ENCODE results near the gene WDR75. TPM values are rescaled to one million over a fixed set of nuclear protein-coding genes. Genes with fewer than 3 reads are reported as not detected.
A peak's percentile ranks its signal among the peaks of the same experiment; 100 is the strongest.

WDR75 gene
- polyA plus RNA-seq, 2 donors = 15.3 to 16.5 TPM

DNA sequence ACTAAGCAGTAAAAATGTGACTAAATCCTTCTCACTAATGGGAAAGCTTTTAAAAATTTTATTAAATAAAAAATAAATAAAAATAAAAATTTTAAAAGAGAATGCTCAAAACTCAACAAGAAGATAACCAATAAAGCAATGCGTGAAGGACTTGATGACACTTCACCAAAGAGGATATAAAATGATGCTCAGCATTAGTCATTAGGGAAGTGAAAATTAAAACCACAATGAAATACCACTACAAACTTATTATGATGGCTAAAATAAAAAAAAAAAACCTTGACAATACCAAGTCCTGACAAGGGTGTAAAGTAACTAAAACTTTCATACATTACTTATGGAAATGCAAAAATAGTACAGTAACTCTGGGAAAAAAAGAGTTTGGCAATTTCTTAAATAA is 3.3 kb upstream of the WDR75 start:
- WGBS, 2 donors = 62 to 76% methylated on average over 1 of the region's 1 CpG
- H3K27ac ChIP-seq (ENCODE audit: low read depth in 2 of 2, low read length in 1 of 2) = no peak overlapping the region
- no peaks in the 10 kb centered on the region for H3K36me3 ChIP-seq (ENCODE audit: control insufficient read depth in 2 of 2, insufficient read depth in 2 of 2, low read length in 1 of 2)
- H3K4me3 ChIP-seq (ENCODE audit: low read depth in 1 of 2, low read length in 2 of 2) = no peak overlapping the region
- H3K4me1 ChIP-seq (ENCODE audit: control insufficient read depth in 2 of 2, insufficient read depth in 2 of 2, low read length in 1 of 2) = peaks cover 0 to 3% of the 10 kb centered on the region in 2 donors
- no peaks in the 10 kb centered on the region for H3K9me3 ChIP-seq (ENCODE audit: control insufficient read depth in 2 of 2, insufficient read depth in 1 of 2, low read depth in 1 of 2, low read length in 1 of 2)
- no peaks in the 10 kb centered on the region for H3K27me3 ChIP-seq (ENCODE audit: control insufficient read depth in 1 of 2, insufficient read depth in 2 of 2, low read length in 2 of 2)

DNA sequence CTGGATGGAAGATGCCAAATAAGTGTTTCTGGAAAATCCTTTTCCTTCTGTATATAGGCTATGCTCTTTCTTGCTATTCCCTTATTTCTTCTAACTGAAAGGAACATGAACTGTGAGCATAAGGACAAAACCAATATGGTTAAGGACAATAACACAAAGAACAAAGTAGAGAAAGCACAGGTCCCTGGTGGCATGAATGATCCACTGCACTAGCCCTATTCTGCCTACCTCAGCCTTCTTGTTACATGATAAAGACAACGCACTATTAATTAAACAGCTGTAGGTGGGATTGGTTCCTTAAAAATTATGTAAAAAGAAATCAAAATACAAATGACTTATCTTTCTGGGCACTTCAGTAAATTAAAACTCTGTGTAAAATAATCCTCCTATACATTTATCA is 1.9 kb upstream of the WDR75 start:
- Histone ChIP-seq H3K27me3 (ENCODE audit: control insufficient read depth in 1 of 2, insufficient read depth in 2 of 2, low read length in 2 of 2) (no peaks in the 10 kb centered on the region), H3K36me3 (ENCODE audit: control insufficient read depth in 2 of 2, insufficient read depth in 2 of 2, low read length in 1 of 2) (no peaks in the 10 kb centered on the region), H3K4me1 (ENCODE audit: control insufficient read depth in 2 of 2, insufficient read depth in 2 of 2, low read length in 1 of 2) (peaks cover 0 to 3% of the 10 kb centered on the region in 2 donors), H3K9me3 (ENCODE audit: control insufficient read depth in 2 of 2, insufficient read depth in 1 of 2, low read depth in 1 of 2, low read length in 1 of 2) (no peaks in the 10 kb centered on the region), H3K4me3 (ENCODE audit: low read depth in 1 of 2, low read length in 2 of 2) (no peak overlapping the region), H3K27ac (ENCODE audit: low read depth in 2 of 2, low read length in 1 of 2) (no peak overlapping the region)
- WGBS, 2 donors = 86 to 92% methylated on average over 1 of the region's 1 CpG

DNA sequence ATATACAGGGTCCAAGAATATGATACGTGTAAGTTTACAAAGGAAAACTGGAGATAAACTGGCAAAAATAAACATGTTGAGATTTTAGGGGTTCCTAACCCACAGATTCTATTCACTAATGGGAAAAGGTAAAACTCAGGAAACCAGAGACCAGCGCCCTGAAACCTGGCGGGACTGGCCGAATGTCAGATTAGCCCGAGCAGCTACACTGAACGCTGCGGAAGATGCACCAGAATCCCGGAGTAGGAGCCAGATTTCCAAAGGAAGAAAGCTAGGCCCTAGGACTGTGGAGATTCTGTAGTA is 679 bp upstream of the WDR75 start:
- no peaks in the 10 kb centered on the region for H3K36me3 ChIP-seq (ENCODE audit: control insufficient read depth in 2 of 2, insufficient read depth in 2 of 2, low read length in 1 of 2)
- H3K4me1 ChIP-seq (ENCODE audit: control insufficient read depth in 2 of 2, insufficient read depth in 2 of 2, low read length in 1 of 2) = peaks cover 0 to 3% of the 10 kb centered on the region in 2 donors
- H3K27ac ChIP-seq (ENCODE audit: low read depth in 2 of 2, low read length in 1 of 2) = peak overlapping the region; percentile 91 to 96
- WGBS, 2 donors = 0% methylated on average over 8 of the region's 8 CpGs
- H3K4me3 ChIP-seq (ENCODE audit: low read depth in 1 of 2, low read length in 2 of 2) = peak overlapping the region; percentile 73 to 89
- H3K9me3 ChIP-seq (ENCODE audit: control insufficient read depth in 2 of 2, insufficient read depth in 1 of 2, low read depth in 1 of 2, low read length in 1 of 2) = no peaks in the 10 kb centered on the region
- no peaks in the 10 kb centered on the region for H3K27me3 ChIP-seq (ENCODE audit: control insufficient read depth in 1 of 2, insufficient read depth in 2 of 2, low read length in 2 of 2)

GRCh38 chr2:189441709-189442074 is 418 bp downstream of the WDR75 start:
- Histone ChIP-seq H3K9me3 (ENCODE audit: control insufficient read depth in 2 of 2, insufficient read depth in 1 of 2, low read depth in 1 of 2, low read length in 1 of 2) (no peaks in the 10 kb centered on the region), H3K4me3 (ENCODE audit: low read depth in 1 of 2, low read length in 2 of 2) (peak overlapping the region; percentile 73 to 89), H3K4me1 (ENCODE audit: control insufficient read depth in 2 of 2, insufficient read depth in 2 of 2, low read length in 1 of 2) (peaks cover 0 to 3% of the 10 kb centered on the region in 2 donors), H3K27ac (ENCODE audit: low read depth in 2 of 2, low read length in 1 of 2) (peak overlapping the region; percentile 91 to 96), H3K36me3 (ENCODE audit: control insufficient read depth in 2 of 2, insufficient read depth in 2 of 2, low read length in 1 of 2) (no peaks in the 10 kb centered on the region), H3K27me3 (ENCODE audit: control insufficient read depth in 1 of 2, insufficient read depth in 2 of 2, low read length in 2 of 2) (no peaks in the 10 kb centered on the region)
- WGBS, 2 donors = 0% methylated on average over 12 of the region's 12 CpGs

DNA sequence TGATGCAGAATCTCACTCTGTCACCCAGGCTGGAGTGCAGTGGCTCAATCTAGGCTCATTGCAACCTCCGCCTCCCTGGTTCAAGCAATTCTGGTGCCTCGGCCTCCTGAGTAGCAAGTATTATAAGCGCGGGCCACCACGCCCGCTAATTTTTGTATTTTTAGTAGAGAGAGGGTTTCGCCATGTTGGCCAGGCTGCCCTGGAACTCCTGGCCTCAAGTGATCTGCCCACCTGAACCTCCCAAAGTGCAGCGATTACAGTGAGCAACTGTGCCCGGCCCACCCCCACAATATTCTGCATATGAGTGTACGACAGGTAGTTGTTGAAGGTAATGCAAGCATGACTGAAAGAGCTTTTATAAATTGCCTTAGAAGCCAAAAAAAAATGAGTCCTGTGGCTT is 1.2 kb downstream of the WDR75 start:
- no peaks in the 10 kb centered on the region for H3K27me3 ChIP-seq (ENCODE audit: control insufficient read depth in 1 of 2, insufficient read depth in 2 of 2, low read length in 2 of 2)
- peak overlapping the region in 1 of 2 donors; percentile 89 for H3K4me3 ChIP-seq (ENCODE audit: low read depth in 1 of 2, low read length in 2 of 2)
- peaks cover 0 to 3% of the 10 kb centered on the region in 2 donors for H3K4me1 ChIP-seq (ENCODE audit: control insufficient read depth in 2 of 2, insufficient read depth in 2 of 2, low read length in 1 of 2)
- WGBS, 2 donors = 87 to 91% methylated on average over 10 of the region's 10 CpGs
- no peaks in the 10 kb centered on the region for H3K9me3 ChIP-seq (ENCODE audit: control insufficient read depth in 2 of 2, insufficient read depth in 1 of 2, low read depth in 1 of 2, low read length in 1 of 2)
- no peaks in the 10 kb centered on the region for H3K36me3 ChIP-seq (ENCODE audit: control insufficient read depth in 2 of 2, insufficient read depth in 2 of 2, low read length in 1 of 2)
- H3K27ac ChIP-seq (ENCODE audit: low read depth in 2 of 2, low read length in 1 of 2) = no peak overlapping the region

DNA sequence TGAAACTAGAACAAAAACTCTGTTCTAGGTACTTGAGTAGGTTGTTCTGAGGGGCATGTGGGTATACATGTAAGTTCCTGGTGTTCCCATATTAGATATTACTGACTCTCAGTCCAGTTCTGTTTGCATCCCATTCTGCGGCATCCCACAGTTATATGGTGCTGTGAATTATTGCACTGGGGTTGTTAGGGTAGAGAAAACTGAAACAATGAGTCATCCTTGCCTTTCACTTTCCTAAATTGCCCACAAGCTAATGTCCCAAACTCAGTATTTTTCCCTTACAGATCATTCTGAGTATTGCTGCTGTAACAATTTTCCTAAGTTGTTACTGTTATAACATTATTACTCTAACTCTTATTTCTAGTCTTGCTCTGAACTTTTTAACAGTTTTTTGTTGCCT is 3.0 kb downstream of the WDR75 start:
- WGBS, 2 donors = 76 to 88% methylated on average over 1 of the region's 1 CpG
- Histone ChIP-seq H3K36me3 (ENCODE audit: control insufficient read depth in 2 of 2, insufficient read depth in 2 of 2, low read length in 1 of 2) (no peaks in the 10 kb centered on the region), H3K4me1 (ENCODE audit: control insufficient read depth in 2 of 2, insufficient read depth in 2 of 2, low read length in 1 of 2) (peaks cover 0 to 3% of the 10 kb centered on the region in 2 donors), H3K9me3 (ENCODE audit: control insufficient read depth in 2 of 2, insufficient read depth in 1 of 2, low read depth in 1 of 2, low read length in 1 of 2) (no peaks in the 10 kb centered on the region), H3K4me3 (ENCODE audit: low read depth in 1 of 2, low read length in 2 of 2) (no peak overlapping the region), H3K27me3 (ENCODE audit: control insufficient read depth in 1 of 2, insufficient read depth in 2 of 2, low read length in 2 of 2) (no peaks in the 10 kb centered on the region), H3K27ac (ENCODE audit: low read depth in 2 of 2, low read length in 1 of 2) (no peak overlapping the region)

DNA sequence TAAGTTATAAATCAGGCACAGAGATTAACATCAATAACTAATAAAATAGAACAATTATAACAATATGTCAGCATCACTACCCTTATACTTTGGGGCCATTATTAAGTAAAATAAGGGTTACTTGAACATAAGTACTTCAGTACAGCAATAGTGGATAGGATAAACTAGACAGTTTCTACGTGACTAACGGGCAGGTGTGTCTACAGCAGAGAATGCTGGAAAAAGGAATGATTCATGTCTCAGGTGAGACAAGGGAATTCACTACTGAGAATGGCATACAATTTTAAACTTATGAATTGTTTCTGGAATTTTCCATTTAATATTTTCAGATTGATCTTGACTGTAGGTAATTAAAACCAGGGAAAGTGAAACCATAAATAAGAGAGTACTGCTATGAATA is 5.5 kb downstream of the WDR75 start:
- no peaks in the 10 kb centered on the region for H3K36me3 ChIP-seq (ENCODE audit: control insufficient read depth in 2 of 2, insufficient read depth in 2 of 2, low read length in 1 of 2)
- no peak overlapping the region for H3K4me3 ChIP-seq (ENCODE audit: low read depth in 1 of 2, low read length in 2 of 2)
- H3K4me1 ChIP-seq (ENCODE audit: control insufficient read depth in 2 of 2, insufficient read depth in 2 of 2, low read length in 1 of 2) = peaks cover 0 to 3% of the 10 kb centered on the region in 2 donors
- WGBS, 2 donors = 79 to 82% methylated on average over 2 of the region's 2 CpGs
- no peaks in the 10 kb centered on the region for H3K27me3 ChIP-seq (ENCODE audit: control insufficient read depth in 1 of 2, insufficient read depth in 2 of 2, low read length in 2 of 2)
- no peak overlapping the region for H3K27ac ChIP-seq (ENCODE audit: low read depth in 2 of 2, low read length in 1 of 2)
- no peaks in the 10 kb centered on the region for H3K9me3 ChIP-seq (ENCODE audit: control insufficient read depth in 2 of 2, insufficient read depth in 1 of 2, low read depth in 1 of 2, low read length in 1 of 2)

GRCh38 chr2:189454009-189454408 is 12.7 kb downstream of the WDR75 start:
- Histone ChIP-seq H3K27ac (ENCODE audit: low read depth in 2 of 2, low read length in 1 of 2) (no peak overlapping the region), H3K4me3 (ENCODE audit: low read depth in 1 of 2, low read length in 2 of 2) (no peak overlapping the region), H3K27me3 (ENCODE audit: control insufficient read depth in 1 of 2, insufficient read depth in 2 of 2, low read length in 2 of 2) (no peaks in the 10 kb centered on the region), H3K9me3 (ENCODE audit: control insufficient read depth in 2 of 2, insufficient read depth in 1 of 2, low read depth in 1 of 2, low read length in 1 of 2) (no peaks in the 10 kb centered on the region), H3K4me1 (ENCODE audit: control insufficient read depth in 2 of 2, insufficient read depth in 2 of 2, low read length in 1 of 2) (no peaks in the 10 kb centered on the region), H3K36me3 (ENCODE audit: control insufficient read depth in 2 of 2, insufficient read depth in 2 of 2, low read length in 1 of 2) (peaks cover 0 to 2% of the 10 kb centered on the region in 2 donors)
- 67 to 75% methylated on average over 2 of the region's 2 CpGs for WGBS, 2 donors

GRCh38 chr2:189465076-189465475 is 23.8 kb downstream of the WDR75 start:
- WGBS, 2 donors = 90 to 97% methylated on average over 1 of the region's 1 CpG
- Histone ChIP-seq H3K27me3 (ENCODE audit: control insufficient read depth in 1 of 2, insufficient read depth in 2 of 2, low read length in 2 of 2) (no peaks in the 10 kb centered on the region), H3K27ac (ENCODE audit: low read depth in 2 of 2, low read length in 1 of 2) (no peak overlapping the region), H3K4me1 (ENCODE audit: control insufficient read depth in 2 of 2, insufficient read depth in 2 of 2, low read length in 1 of 2) (no peaks in the 10 kb centered on the region), H3K4me3 (ENCODE audit: low read depth in 1 of 2, low read length in 2 of 2) (no peak overlapping the region), H3K9me3 (ENCODE audit: control insufficient read depth in 2 of 2, insufficient read depth in 1 of 2, low read depth in 1 of 2, low read length in 1 of 2) (no peaks in the 10 kb centered on the region), H3K36me3 (ENCODE audit: control insufficient read depth in 2 of 2, insufficient read depth in 2 of 2, low read length in 1 of 2) (peaks cover 4 to 11% of the 10 kb centered on the region in 2 donors)

DNA sequence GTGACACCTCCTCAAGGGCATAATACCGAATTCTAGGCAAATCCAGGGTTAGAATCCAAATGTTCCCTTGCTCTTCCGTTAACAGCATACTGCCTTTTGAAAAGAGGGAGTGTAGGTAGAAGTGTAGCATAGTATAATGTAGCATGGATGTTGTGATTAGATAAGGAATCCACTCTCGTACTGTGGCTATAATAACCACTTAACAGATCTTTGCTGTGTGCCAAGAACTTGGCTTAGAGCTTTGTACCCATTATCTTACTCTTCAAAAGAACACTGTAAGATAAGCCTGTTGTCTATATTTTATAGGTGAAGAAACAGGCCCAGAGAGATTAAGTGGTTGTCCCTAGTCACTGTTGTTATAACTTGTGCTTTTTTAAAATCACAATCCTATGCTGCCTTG is 24.2 kb downstream of the WDR75 start:
- no peak overlapping the region for H3K4me3 ChIP-seq (ENCODE audit: low read depth in 1 of 2, low read length in 2 of 2)
- H3K9me3 ChIP-seq (ENCODE audit: control insufficient read depth in 2 of 2, insufficient read depth in 1 of 2, low read depth in 1 of 2, low read length in 1 of 2) = no peaks in the 10 kb centered on the region
- WGBS, 2 donors = 67 to 80% methylated on average over 3 of the region's 3 CpGs
- peaks cover 4 to 11% of the 10 kb centered on the region in 2 donors for H3K36me3 ChIP-seq (ENCODE audit: control insufficient read depth in 2 of 2, insufficient read depth in 2 of 2, low read length in 1 of 2)
- H3K27ac ChIP-seq (ENCODE audit: low read depth in 2 of 2, low read length in 1 of 2) = no peak overlapping the region
- no peaks in the 10 kb centered on the region for H3K27me3 ChIP-seq (ENCODE audit: control insufficient read depth in 1 of 2, insufficient read depth in 2 of 2, low read length in 2 of 2)
- H3K4me1 ChIP-seq (ENCODE audit: control insufficient read depth in 2 of 2, insufficient read depth in 2 of 2, low read length in 1 of 2) = no peaks in the 10 kb centered on the region

Data from esophagus (tissue), 2 donors.